GOT3 (cell line): ENCODE results near the gene GLP1R.

Experiments used
- DNase-seq: peaks from one replicate; lab custom pipeline; 2025; ENCODE audit warnings: mixed read lengths; lab: John Stamatoyannopoulos, UW

GLP1R gene

GRCh38 chr6:39086294-39086693 is 37.7 kb downstream of the GLP1R start:
- DNase-seq: no peak

GRCh38 chr6:39086711-39087110 is 38.1 kb downstream of the GLP1R start:
- DNase-seq: no peak

GRCh38 chr6:39087197-39087596 is 38.6 kb downstream of the GLP1R start:
- DNase-seq: no peak

GRCh38 chr6:39088331-39088730 is 39.8 kb downstream of the GLP1R start:
- no peak for DNase-seq

- DNase-seq: no peak
These were observed 41.5 kb downstream of the GLP1R start for GRCh38 chr6:39090036-39090435.

GRCh38 chr6:39091220-39091619 is 42.6 kb downstream of the GLP1R start:
- no peak for DNase-seq

- no peak for DNase-seq
These were observed 43.5 kb downstream of the GLP1R start for GRCh38 chr6:39092124-39092523.

- DNase-seq: no peak
These were observed 44.6 kb downstream of the GLP1R start for GRCh38 chr6:39093149-39093708.

GRCh38 chr6:39095578-39095977 is 47.0 kb downstream of the GLP1R start:
- DNase-seq: no peak

- no peak for DNase-seq
These were observed 51.8 kb downstream of the GLP1R start for GRCh38 chr6:39100358-39100757.

GRCh38 chr6:39102071-39102820 is 53.7 kb downstream of the GLP1R start:
- DNase-seq: no peak

- DNase-seq: no peak
These were observed 54.2 kb downstream of the GLP1R start for GRCh38 chr6:39102821-39103136.

- no peak for DNase-seq
These were observed 55.9 kb downstream of the GLP1R start for GRCh38 chr6:39104528-39104927.

GRCh38 chr6:39107034-39107433 is 58.5 kb downstream of the GLP1R start:
- DNase-seq: no peak

GRCh38 chr6:39107641-39108040 is 59.1 kb downstream of the GLP1R start:
- DNase-seq: no peak

- DNase-seq: no peak
These were observed 59.7 kb downstream of the GLP1R start for GRCh38 chr6:39108041-39108839.

GRCh38 chr6:39111280-39111679 is 62.7 kb downstream of the GLP1R start:
- DNase-seq: no peak

GRCh38 chr6:39113788-39114187 is 65.2 kb downstream of the GLP1R start:
- no peak for DNase-seq

- no peak for DNase-seq
These were observed 65.8 kb downstream of the GLP1R start for GRCh38 chr6:39114388-39114703.

GRCh38 chr6:39114704-39115599 is 66.4 kb downstream of the GLP1R start, which contains the start of gene SAYSD1:
TSS of gene SAYSD1 (minus strand) at chr6:39115186. CDS start at chr6:39115089, 97 bp downstream.
- peak; percentile 81 for DNase-seq

GRCh38 chr6:39118921-39119320 is 70.3 kb downstream of the GLP1R start:
- no peak for DNase-seq

- no peak for DNase-seq
These were observed 75.5 kb downstream of the GLP1R start for GRCh38 chr6:39124114-39124513.
